Motor neuron (in vitro differentiated cells): ENCODE measurements around the gene NPLOC4. TPM values are rescaled to one million over a fixed set of nuclear protein-coding genes. Genes with fewer than 3 reads are reported as not detected.
A peak's percentile ranks its signal among the peaks of the same experiment; 100 is the strongest.

ENCODE experiments used
- ATAC-seq, 8 experiments: fragments of 200-7000 bp; cut with Tn5 transposase; replicated peaks in 6 of 8; 2 replicates each; pipeline ENCODE4 v1.8.0; 2021; ENCODE audit warnings: mild to moderate bottlenecking in 8 of 8, moderate library complexity in 8 of 8
- H3K27ac ChIP-seq, 2 donors: fragments of 250-450 bp; sonication (Bioruptor Pico); 2 replicates each; pipeline ENCODE4 v1.9.0; 2021; ENCODE audit warnings: antibody characterized with exemption in 2 of 2, mild to moderate bottlenecking in 2 of 2, moderate library complexity in 1 of 2
- H3K4me1 ChIP-seq, 2 donors: fragments of 250-450 bp; sonication (Bioruptor Pico); replicated peaks in 1 of 2; 2 replicates each; pipeline ENCODE4 v1.6.1; 2021; ENCODE audit warnings: antibody characterized with exemption in 2 of 2, mild to moderate bottlenecking in 2 of 2, moderate library complexity in 1 of 2
- H3K4me3 ChIP-seq, 5 donors: fragments of 250-450 bp; sonication (Bioruptor Pico); 2 replicates each; pipeline ENCODE4 v1.9.0; 2021; ENCODE audit warnings: antibody characterized with exemption in 5 of 5, mild to moderate bottlenecking in 5 of 5, moderate library complexity in 4 of 5
- WGBS, 10 experiments: fragments of 450-650 bp; shearing (Covaris generic); methylation state at CpG; one replicate each; pipeline ENCODE4 v1.0.0; 2022; 5-methylcytosine and 5-hydroxymethylcytosine counted together
- in situ Hi-C, 9 experiments: fragments of 400-800 bp; cut with MboI; loops; one replicate each; pipeline ENCODE4 v1.15.0; 2021; ENCODE audit warnings: low sequenced_read_pairs in 9 of 9, low pct_unique_long_range_greater_than_20kb in 2 of 9; ENCODE audit not compliant: unreplicated experiment in 9 of 9
- total RNA-seq, 8 experiments: library from RNA; unstranded; fragments of 300-600 nt; gene quantifications; 2 replicates each; pipeline versions ENCODE4 v1.2.3 to v1.2.4, GENCODE V29; 2022

The NPLOC4 gene
- total RNA-seq, 8 experiments from 2014 or later, result 19.3 to 78.3 (median 41.8) TPM

GRCh38 chr17:81508639-81509206, 128.2 kb downstream of the NPLOC4 start:
- 9 to 92% (median 47%) methylated on average over 1 to 9 of the region's 10 CpGs; no CpG with 5 or more reads in 3 of the 10 experiments for WGBS, 10 experiments
- in situ Hi-C loops, result loop anchor here in 1 of 9 experiments (25.0 kb wide), 1 partner anchor 246 kb away; no protein-coding TSS in a partner anchor
- Histone ChIP-seq H3K27ac (no peak overlapping the region), H3K4me3 (peak overlapping the region in 4 of 5 donors; percentile 63 to 96 (median 93)), H3K4me1 (peaks cover 16 to 17% of the 10 kb centered on the region in 2 donors)
- peak in 2 of 8 experiments; percentile 0 to 4 for ATAC-seq

Other genes with a start within 250 kb of the NPLOC4 start
- gene BAHCC1, start 241.7 kb downstream of the NPLOC4 start, total RNA-seq, result 10 to 100 TPM in 4 of 8 experiments, 1 to 10 TPM in 4; 1.9 to 19.5 (median 10.4) TPM
- gene ACTG1, start 124.3 kb downstream of the NPLOC4 start, total RNA-seq, result 1,000 to 10,000 TPM; 2,076 to 6,877 (median 3,447) TPM
- 1 to 10 TPM in 4 of 8 experiments, under 1 TPM in 4; 0.36 to 3.0 (median 1.2) TPM for gene FSCN2, start 108.7 kb downstream of the NPLOC4 start, total RNA-seq
- gene FAAP100, start 84.8 kb downstream of the NPLOC4 start, total RNA-seq, result 10 to 100 TPM; 13.9 to 34.9 (median 22.8) TPM
- gene TSPAN10, start 84 bp upstream of the NPLOC4 start, total RNA-seq, result 1 to 10 TPM in 3 of 8 experiments, under 1 TPM in 4, not detected in 1; 0.22 to 1.2 (median 1.00) TPM
- gene PDE6G, start 19.4 kb upstream of the NPLOC4 start, total RNA-seq, result under 1 TPM in 6 of 8 experiments, not detected in 2; 0.20 to 0.79 (median 0.55) TPM
- gene OXLD1, start 29.5 kb upstream of the NPLOC4 start, total RNA-seq, result 10 to 100 TPM; 20.2 to 85.8 (median 33.6) TPM
- 10 to 100 TPM in 6 of 8 experiments, 1 to 10 TPM in 2; 9.1 to 34.6 (median 22.5) TPM for gene CCDC137, start 29.6 kb upstream of the NPLOC4 start, total RNA-seq
- gene ARL16, start 46.7 kb upstream of the NPLOC4 start, total RNA-seq, result 10 to 100 TPM; 32.5 to 76.0 (median 48.4) TPM
- 10 to 100 TPM; 46.1 to 89.5 (median 62.4) TPM for gene HGS, start 46.9 kb upstream of the NPLOC4 start, total RNA-seq
- gene MRPL12, start 66.3 kb upstream of the NPLOC4 start, total RNA-seq, result 100 to 1,000 TPM in 2 of 8 experiments, 10 to 100 TPM in 6; 17.0 to 155 (median 39.6) TPM
- gene SLC25A10, start 75.2 kb upstream of the NPLOC4 start, total RNA-seq, result 10 to 100 TPM in 3 of 8 experiments, 1 to 10 TPM in 5; 2.4 to 24.9 (median 5.0) TPM
- gene GCGR, start 167.0 kb upstream of the NPLOC4 start, total RNA-seq, result under 1 TPM in 4 of 8 experiments, not detected in 4; 0.14 to 0.66 (median 0.32) TPM
- 100 to 1,000 TPM in 4 of 8 experiments, 10 to 100 TPM in 4; 18.1 to 139 (median 101) TPM for gene MCRIP1, start 196.2 kb upstream of the NPLOC4 start, total RNA-seq
- gene PPP1R27, start 197.9 kb upstream of the NPLOC4 start, total RNA-seq, result 1 to 10 TPM in 4 of 8 experiments, under 1 TPM in 3, not detected in 1; 0.73 to 1.3 (median 1.1) TPM
- gene P4HB, start 223.4 kb upstream of the NPLOC4 start, total RNA-seq, result 100 to 1,000 TPM; 116 to 461 (median 257) TPM
- gene ARHGDIA, start 234.2 kb upstream of the NPLOC4 start, total RNA-seq, result 100 to 1,000 TPM in 5 of 8 experiments, 10 to 100 TPM in 3; 44.7 to 276 (median 151) TPM